IMR-90 (cell line): ENCODE data around the gene KPNA3. TPM values are rescaled to one million over a fixed set of nuclear protein-coding genes. Genes with fewer than 3 reads are reported as not detected.
A peak's percentile ranks its signal among the peaks of the same experiment; 100 is the strongest.

Source experiments
- ATAC-seq: fragments of 200-7000 bp; cut with Tn5 transposase; 2 replicates; pipeline ENCODE4 v1.9.1; 2020; ENCODE audit warnings: low read depth, mild to moderate bottlenecking, moderate library complexity
- BruUV-seq: library from RNA; stranded (reverse); fragments of 400-500 nt; replicated peaks from 2 replicates; lab custom pipeline; 2021; lab: Mats Ljungman, UMichigan
- CTCF ChIA-PET: fragments of 300-600 bp; formaldehyde crosslinking; extraction: SDS; loops from one replicate; lab custom pipeline; 2021; ENCODE audit warnings: antibody characterized with exemption; lab: Yijun Ruan, JAX
- POLR2A ChIA-PET: fragments of 300-600 bp; sonication (Branson Sonifier 250); formaldehyde crosslinking; loops from one replicate; lab custom pipeline; 2022; ENCODE audit warnings: antibody characterized with exemption; ENCODE audit not compliant: unreplicated experiment; lab: Charles Lee
- DNase-seq: peaks from one replicate; pipeline ENCODE4 v3.0.0; 2013
- H2AFZ ChIP-seq: replicated peaks from 2 replicates; pipeline ENCODE3; 2013; ENCODE audit warnings: low read length, mild to moderate bottlenecking; ENCODE audit not compliant: poor library complexity
- H2AK5ac ChIP-seq: 2 replicates; pipeline ENCODE4 v1.6.1; 2013; ENCODE audit warnings: low read depth, low read length, inconsistent platforms
- H2AK9ac ChIP-seq: replicated peaks from 2 replicates; pipeline ENCODE3; 2013; ENCODE audit warnings: mild to moderate bottlenecking, low read depth, low read length, moderate library complexity; ENCODE audit not compliant: poor library complexity
- H2BK120ac ChIP-seq: 2 replicates; pipeline ENCODE4 v1.6.1; 2013; ENCODE audit warnings: low read depth, low read length, inconsistent platforms
- H2BK15ac ChIP-seq: 3 replicates; pipeline ENCODE4 v1.6.1; 2013; ENCODE audit warnings: low read depth, low read length, inconsistent platforms
- H2BK20ac ChIP-seq: 2 replicates; pipeline ENCODE4 v1.6.1; 2013; ENCODE audit warnings: low read depth, mild to moderate bottlenecking, inconsistent platforms, low read length, moderate library complexity
- H2BK5ac ChIP-seq: 2 replicates; pipeline ENCODE4 v1.6.1; 2013; ENCODE audit warnings: mild to moderate bottlenecking, low read depth, low read length, inconsistent platforms; ENCODE audit not compliant: poor library complexity, severe bottlenecking
- H3K14ac ChIP-seq: replicated peaks from 2 replicates; pipeline ENCODE4 v1.6.1; 2013; ENCODE audit warnings: low read depth, low read length, inconsistent platforms
- H3K18ac ChIP-seq: 2 replicates; pipeline ENCODE4 v1.6.1; 2013; ENCODE audit warnings: low read depth, low read length, control low read depth
- H3K23ac ChIP-seq: 2 replicates; pipeline ENCODE4 v1.6.1; 2013; ENCODE audit warnings: low read depth, low read length, inconsistent platforms
- H3K27ac ChIP-seq: 2 replicates; pipeline ENCODE4 v1.5.1; 2013; ENCODE audit warnings: mild to moderate bottlenecking, control low read depth, low read length; ENCODE audit not compliant: insufficient read depth
- H3K27me3 ChIP-seq: 2 replicates; pipeline ENCODE4 v1.6.1; 2013; ENCODE audit warnings: low read length; ENCODE audit not compliant: control insufficient read depth, insufficient read depth
- H3K36me3 ChIP-seq: 2 replicates; pipeline ENCODE4 v1.6.1; 2013; ENCODE audit warnings: low read length, mixed read lengths; ENCODE audit not compliant: control insufficient read depth, insufficient read depth
- H3K4ac ChIP-seq: 2 replicates; pipeline ENCODE4 v1.6.1; 2013; ENCODE audit warnings: low read depth, low read length, inconsistent platforms
- H3K4me1 ChIP-seq: 2 replicates; pipeline ENCODE4 v1.6.1; 2013; ENCODE audit warnings: low read length, mixed read lengths; ENCODE audit not compliant: control insufficient read depth, insufficient read depth
- H3K4me2 ChIP-seq: 2 replicates; pipeline ENCODE4 v1.6.1; 2013; ENCODE audit warnings: low read depth, mild to moderate bottlenecking, control low read depth, low read length, moderate library complexity
- H3K4me3 ChIP-seq: 2 replicates; pipeline ENCODE4 v1.5.1; 2013; ENCODE audit warnings: low read depth, mild to moderate bottlenecking, control low read depth, low read length, moderate library complexity; ENCODE audit not compliant: insufficient read depth
- H3K56ac ChIP-seq: 2 replicates; pipeline ENCODE4 v1.6.1; 2013; ENCODE audit warnings: low read length, inconsistent platforms; ENCODE audit not compliant: insufficient read depth; ENCODE audit errors: extremely low read depth
- H3K79me1 ChIP-seq, 2 experiments: 2 replicates each; pipeline ENCODE4 v1.6.1; 2013; ENCODE audit warnings: low read length in 2 of 2, inconsistent platforms in 1 of 2, low read depth in 1 of 2
- H3K9ac ChIP-seq: 2 replicates; pipeline ENCODE4 v1.6.1; 2013; ENCODE audit warnings: low read depth, low read length, control low read depth
- H3K9me1 ChIP-seq: 2 replicates; pipeline ENCODE4 v1.6.1; 2013; ENCODE audit warnings: low read length, inconsistent platforms; ENCODE audit not compliant: insufficient read depth
- H3K9me3 ChIP-seq: 2 replicates; pipeline ENCODE4 v1.6.1; 2013; ENCODE audit warnings: low read length; ENCODE audit not compliant: control insufficient read depth, insufficient read depth
- H4K20me1 ChIP-seq: 2 replicates; pipeline ENCODE4 v1.6.1; 2013; ENCODE audit warnings: low read length, inconsistent platforms; ENCODE audit not compliant: insufficient read depth
- H4K5ac ChIP-seq: 2 replicates; pipeline ENCODE4 v1.6.1; 2013; ENCODE audit warnings: mild to moderate bottlenecking, low read depth, low read length, control low read depth
- H4K8ac ChIP-seq, 2 experiments: 2 replicates each; pipeline ENCODE4 v1.6.1; 2013; ENCODE audit warnings: low read depth in 2 of 2, low read length in 2 of 2, control low read depth in 1 of 2, inconsistent platforms in 1 of 2
- H4K91ac ChIP-seq: 2 replicates; pipeline ENCODE4 v1.6.1; 2013; ENCODE audit warnings: low read depth, low read length, inconsistent platforms; ENCODE audit not compliant: insufficient read depth
- CEBPB ChIP-seq: IDR thresholded peaks from 2 replicates; pipeline ENCODE4 v1.6.1; 2012; ENCODE audit warnings: low read depth, low read length, improper control_type of control experiment
- MAZ ChIP-seq: IDR thresholded peaks from 2 replicates; pipeline ENCODE4 v1.6.1; 2012; ENCODE audit warnings: low read depth, mild to moderate bottlenecking, low read length, improper control_type of control experiment, moderate library complexity, borderline replicate concordance
- WGBS, 2 experiments: methylation state at CpG; one replicate each; pipeline versions ENCODE4 v1.1.5 to v1.1.7; 2013; ENCODE audit warnings: missing lambda C conversion rate in 2 of 2; ENCODE audit not compliant: insufficient read length in 1 of 2; ENCODE audit errors: extremely low coverage in 2 of 2; 5-methylcytosine and 5-hydroxymethylcytosine counted together
- dilution Hi-C: fragments of 300-500 bp; cut with HindIII; formaldehyde crosslinking; loops from one replicate; pipeline ENCODE4 v1.14.3; 2018; ENCODE audit warnings: low sequenced_read_pairs; ENCODE audit not compliant: unreplicated experiment
- in situ Hi-C: fragments of 300-500 bp; cut with MboI; formaldehyde crosslinking; loops from 3 replicates; pipeline ENCODE4 v1.14.3; 2019; ENCODE audit warnings: low sequenced_read_pairs, inconsistent platforms, mixed read lengths
- intact Hi-C: fragments of 100-400 bp; cut with micrococcal nuclease; formaldehyde crosslinking; loops from 2 replicates; pipeline ENCODE4 v1.10.0; 2022
- polyA plus RNA-seq, 3 experiments: library from polyadenylated mRNA; depleted of rRNA; stranded (reverse); fragments of >200 nt; gene quantifications; 2 replicates each; pipeline ENCODE4 v1.2.3, GENCODE V29; 2012; ENCODE audit warnings: low replicate concordance in 1 of 3
- total RNA-seq: library from RNA; depleted of rRNA; stranded (reverse); fragments of >200 nt; gene quantifications from 2 replicates; pipeline ENCODE4 v1.2.3, GENCODE V29; 2012

The KPNA3 gene
- total and polyA plus RNA-seq, 2 of the 4 experiments (the other 2 are of a cell fraction): 25.3 to 48.6 TPM

DNA sequence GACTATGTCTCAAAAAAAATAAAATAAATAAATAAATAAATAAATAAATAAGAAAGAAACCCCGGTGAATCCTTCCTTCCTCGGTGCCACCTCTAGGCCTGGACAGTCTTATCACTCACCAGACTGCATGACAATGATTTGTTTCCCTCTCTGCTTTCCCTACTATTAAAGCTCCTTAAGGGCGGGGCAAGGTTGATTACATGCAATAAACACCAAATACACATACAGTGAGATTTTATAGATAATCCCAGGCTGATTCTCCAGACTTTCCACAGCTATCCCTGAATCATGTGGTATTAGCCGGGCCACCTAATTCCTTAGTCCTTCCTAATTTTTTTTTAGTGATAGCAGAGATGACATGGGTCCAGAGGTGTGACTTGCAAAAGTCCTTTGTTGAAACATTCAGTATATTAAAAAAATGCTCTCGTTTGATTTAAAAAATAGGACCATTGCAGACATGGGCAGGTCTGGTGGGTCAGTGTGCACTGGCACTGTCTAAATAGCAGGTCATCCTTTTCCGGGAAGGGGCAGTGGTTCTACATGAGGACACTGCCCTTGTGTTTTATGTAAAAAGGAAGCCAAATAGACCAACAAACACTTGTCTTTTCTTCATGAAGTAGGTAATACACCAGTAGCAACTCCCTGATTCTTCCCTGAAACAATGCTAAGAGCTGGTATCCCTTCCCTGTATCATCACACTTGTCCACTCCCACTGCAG is 115.7 kb downstream of the KPNA3 start:
- Histone ChIP-seq H2BK15ac (no peak overlapping the region), H3K4me1 (no peaks in the 10 kb centered on the region), H3K4ac (no peak overlapping the region), H4K20me1 (peaks cover 3% of the 10 kb centered on the region; the same call in 1 of the 2 replicates), H4K5ac (no peak overlapping the region), H4K91ac (no peak overlapping the region), H3K56ac (no peak overlapping the region), H3K23ac (0 out of 2 replicates have a peak overlapping the region, but pooled peaks have one; percentile 63), H2BK5ac (no peak overlapping the region), H3K27ac (no peak overlapping the region), H2AFZ (no peak overlapping the region), H2BK120ac (no peak overlapping the region), H3K4me2 (no peak overlapping the region), H3K36me3 (peaks cover 2% of the 10 kb centered on the region), H3K9me1 (peaks cover 6% of the 10 kb centered on the region), H3K18ac (no peak overlapping the region), H3K79me1 (peaks cover 21 to 45% of the 10 kb centered on the region in 2 experiments), H3K9me3 (no peaks in the 10 kb centered on the region), H3K14ac (no peak overlapping the region), H2AK5ac (no peak overlapping the region), H4K8ac (no peak overlapping the region), H2AK9ac (no peak overlapping the region), H2BK20ac (no peak overlapping the region), H3K4me3 (no peak overlapping the region), H3K9ac (no peak overlapping the region), H3K27me3 (no peaks in the 10 kb centered on the region)
- ChIA-PET POLR2A (no interaction called here), CTCF (no interaction called here)
- intact Hi-C loops (loop anchor here (10.0 kb wide), 1 partner anchor 838 kb away; no protein-coding TSS in a partner anchor), dilution Hi-C loops (no loop called here), in situ Hi-C loops (loop anchor here (10.0 kb wide), 2 partner anchors 848 to 1128 kb away; no protein-coding TSS in a partner anchor)
- DNase-seq: no peak
- no peak for TF ChIP-seq MAZ
- no peak for TF ChIP-seq CEBPB
- WGBS, 2 experiments: no CpG with 5 or more reads among the region's 6 CpGs
- ATAC-seq: no peak
- no TSS peak for BruUV-seq
